K562 (cell line): ENCODE data around the gene CNTN4. TPM values are rescaled to one million over a fixed set of nuclear protein-coding genes. Genes with fewer than 3 reads are reported as not detected.

ENCODE experiments used
- ATAC-seq: fragments of 200-7000 bp; cut with Tn5 transposase; 3 replicates; pipeline ENCODE4 v1.9.1; 2020; ENCODE audit warnings: moderate library complexity
- BruUV-seq: library from RNA; stranded (reverse); fragments of 400-500 nt; replicated peaks from 2 replicates; lab custom pipeline; 2021; lab: Mats Ljungman, UMichigan
- CTCF ChIA-PET: fragments of 300-600 bp; formaldehyde crosslinking; extraction: SDS; loops from one replicate; lab custom pipeline; 2021; ENCODE audit warnings: low intra/inter-chr PET ratio; lab: Yijun Ruan, JAX
- POLR2A ChIA-PET: fragments of 300-600, 350-650 bp; sonication (Branson Sonifier 250); formaldehyde crosslinking; extraction: SDS; loops from one replicate; lab custom pipeline; 2021; ENCODE audit warnings: antibody characterized with exemption, inconsistent platforms; lab: Yijun Ruan, JAX
- DNase-seq, 4 experiments: peaks; one replicate each; pipeline versions ENCODE4 v3.0.0 to v3.0.0-alpha.2; 2011 to 2018; ENCODE audit warnings: low spot score in 3 of 4, mixed read lengths in 3 of 4; ENCODE audit errors: extremely low read depth in 1 of 4
- FAIRE-seq: peaks from 2 replicates; lab custom pipeline; 2011; peaks lifted over from hg19 to GRCh38; lab: Jason Lieb, UNC
- H2AFZ ChIP-seq: 2 replicates; pipeline ENCODE4 v1.6.0; 2011; ENCODE audit warnings: low read depth, low read length, control low read depth, inconsistent platforms
- H3K27ac ChIP-seq: fragments of 200-600 bp; 3 replicates; pipeline ENCODE4 v1.8.0; 2011; ENCODE audit warnings: low read depth, mild to moderate bottlenecking, control low read depth, inconsistent platforms, low read length, moderate library complexity, mixed read lengths; ENCODE audit errors: extremely low read depth
- H3K27me3 ChIP-seq, 2 experiments: fragments of 300-600 bp in 1 of 2; 2 replicates in 1 of 2; 3 replicates in 1 of 2; pipeline versions ENCODE4 v1.6.0 to v1.8.0; 2011; ENCODE audit warnings: inconsistent platforms in 2 of 2, low read length in 2 of 2, mild to moderate bottlenecking in 1 of 2, mixed read lengths in 1 of 2, moderate library complexity in 1 of 2; ENCODE audit not compliant: control insufficient read depth in 2 of 2, insufficient read depth in 2 of 2
- H3K36me3 ChIP-seq: fragments of 300-600 bp; 3 replicates; pipeline ENCODE4 v1.8.0; 2011; ENCODE audit warnings: mild to moderate bottlenecking, low read length, inconsistent platforms; ENCODE audit not compliant: control insufficient read depth, insufficient read depth
- H3K4me1 ChIP-seq, 2 experiments: fragments of 200-600 bp in 1 of 2; replicated peaks in 1 of 2; 2 replicates in 1 of 2; 3 replicates in 1 of 2; pipeline versions ENCODE4 v1.5.1 to v1.8.0; 2011; ENCODE audit warnings: inconsistent platforms in 2 of 2, low read length in 2 of 2, mild to moderate bottlenecking in 1 of 2, mixed read lengths in 1 of 2, moderate library complexity in 1 of 2; ENCODE audit not compliant: control insufficient read depth in 2 of 2, insufficient read depth in 2 of 2
- H3K4me2 ChIP-seq: 2 replicates; pipeline ENCODE4 v1.6.1; 2011; ENCODE audit warnings: low read length, control low read depth, inconsistent platforms, mixed read lengths; ENCODE audit not compliant: insufficient read depth
- H3K4me3 ChIP-seq: fragments of 200-600 bp; sonication (generic), shearing (Covaris generic); 2 replicates; pipeline ENCODE4 v1.5.1; 2016; ENCODE audit warnings: control low read depth, inconsistent platforms
- H3K79me2 ChIP-seq: fragments of 200-600 bp; 3 replicates; pipeline ENCODE4 v1.8.0; 2011; ENCODE audit warnings: low read length, inconsistent platforms; ENCODE audit not compliant: control insufficient read depth, insufficient read depth
- H3K9ac ChIP-seq, 2 experiments: 2 replicates each; pipeline versions ENCODE4 v1.6.0 to v1.6.1; 2011; ENCODE audit warnings: low read depth in 2 of 2, low read length in 2 of 2, control low read depth in 1 of 2, inconsistent platforms in 1 of 2, mild to moderate bottlenecking in 1 of 2, mixed read lengths in 1 of 2; ENCODE audit not compliant: insufficient read depth in 1 of 2
- H3K9me1 ChIP-seq: one replicate; pipeline ENCODE4 v1.6.0; 2011; ENCODE audit warnings: inconsistent platforms, mild to moderate bottlenecking, low read length, moderate library complexity; ENCODE audit not compliant: control insufficient read depth, insufficient read depth
- H3K9me3 ChIP-seq: replicated peaks from 2 replicates; pipeline ENCODE4 v1.5.1; 2011; ENCODE audit warnings: low read depth, low read length, inconsistent platforms; ENCODE audit not compliant: control insufficient read depth, insufficient read depth
- H4K20me1 ChIP-seq: replicated peaks from 2 replicates; pipeline ENCODE4 v1.6.1; 2011; ENCODE audit warnings: low read length, inconsistent platforms, mixed read lengths; ENCODE audit not compliant: control insufficient read depth, insufficient read depth
- CCNT2 ChIP-seq: IDR thresholded peaks from 2 replicates; pipeline ENCODE4 v1.6.1; 2011; ENCODE audit warnings: borderline replicate concordance, low read depth, mild to moderate bottlenecking, moderate library complexity, mixed read lengths, low read length; ENCODE audit not compliant: insufficient read length; ENCODE audit errors: extremely low read depth
- DEAF1 ChIP-seq: fragments of 450-650 bp; formaldehyde crosslinking; IDR thresholded peaks from 2 replicates; pipeline ENCODE4 v1.4.0; 2020; ENCODE audit warnings: mild to moderate bottlenecking, moderate library complexity
- ELK3 ChIP-seq: fragments of 450-650 bp; formaldehyde crosslinking; IDR thresholded peaks from 2 replicates; pipeline ENCODE4 v1.4.0; 2020; ENCODE audit warnings: mild to moderate bottlenecking
- FOXK2 ChIP-seq, 2 experiments: fragments of 450-650 bp; IDR thresholded peaks in 1 of 2; conservative IDR thresholded peaks in 1 of 2; 2 replicates each; pipeline ENCODE4 v1.6.1; 2016; ENCODE audit warnings: low read depth in 2 of 2, mild to moderate bottlenecking in 1 of 2
- GATA2 ChIP-seq: sonication (generic); formaldehyde crosslinking; IDR thresholded peaks from 2 replicates; pipeline ENCODE4 v1.4.0; 2020; ENCODE audit warnings: mild to moderate bottlenecking, missing genetic modification reagents
- HES1 ChIP-seq: fragments of 450-650 bp; IDR thresholded peaks from 2 replicates; pipeline ENCODE4 v1.6.1; 2016; ENCODE audit warnings: low read depth, mild to moderate bottlenecking, moderate library complexity
- HNRNPK ChIP-seq: fragments of 200-400 bp; formaldehyde crosslinking; IDR thresholded peaks from one replicate; pipeline ENCODE4 v1.6.1; 2018; ENCODE audit warnings: mild to moderate bottlenecking, low read depth, low read length; ENCODE audit not compliant: poor library complexity, severe bottlenecking
- HOXB6 ChIP-seq: fragments of 250-450 bp; sonication (Bioruptor Pico); IDR thresholded peaks from 2 replicates; pipeline ENCODE4 v1.5.1; 2022; ENCODE audit warnings: mild to moderate bottlenecking, borderline replicate concordance
- KLF10 ChIP-seq: fragments of 250-450 bp; sonication (Bioruptor Pico); IDR thresholded peaks from 2 replicates; pipeline ENCODE4 v1.6.1; 2021; ENCODE audit warnings: matching md5 sums
- MTA3 ChIP-seq: fragments of 450-650 bp; formaldehyde crosslinking; IDR thresholded peaks from 2 replicates; pipeline ENCODE4 v1.6.1; 2017; ENCODE audit warnings: mild to moderate bottlenecking, borderline replicate concordance
- NR2F6 ChIP-seq: fragments of 450-650 bp; formaldehyde crosslinking; IDR thresholded peaks from 2 replicates; pipeline ENCODE4 v1.4.0; 2020; ENCODE audit warnings: mild to moderate bottlenecking
- OTX1 ChIP-seq: fragments of 450-650 bp; formaldehyde crosslinking; IDR thresholded peaks from 2 replicates; pipeline ENCODE4 v1.4.0; 2022; ENCODE audit warnings: mild to moderate bottlenecking
- PHB ChIP-seq: fragments of 250-450 bp; sonication (Bioruptor Pico); IDR thresholded peaks from 2 replicates; pipeline ENCODE4 v1.5.0; 2021
- SOX6 ChIP-seq: fragments of 450-650 bp; IDR thresholded peaks from 2 replicates; pipeline ENCODE4 v1.6.1; 2014; ENCODE audit warnings: mild to moderate bottlenecking
- in situ Hi-C: fragments of 300-500 bp; cut with MboI; formaldehyde crosslinking; loops from 4 replicates; pipeline ENCODE4 v1.15.0; 2018; ENCODE audit warnings: inconsistent platforms, mixed read lengths
- intact Hi-C: fragments of 100-400 bp; cut with micrococcal nuclease; formaldehyde crosslinking; loops from 2 replicates; pipeline ENCODE4 v1.14.2; 2022
- polyA plus RNA-seq, 8 experiments: library from polyadenylated mRNA; depleted of rRNA in 4 of 8; stranded (reverse) in 5 of 8; unstranded in 3 of 8; fragments of >200 nt; fragmentation: Nextera tagmentation in 2 of 8; fragmentation: Illumina TruSeq in 1 of 8; extraction: Ambion mirVana in 2 of 8; extraction: Trizol in 1 of 8; gene quantifications; 2 replicates each; pipeline versions ENCODE4 v1.2.1 to v1.2.3, GENCODE V29; 2011 to 2014; ENCODE audit warnings: inconsistent platforms in 1 of 8, missing spikeins in 1 of 8
- total RNA-seq, 7 experiments: library from RNA; depleted of rRNA in 6 of 7; stranded (reverse); fragments of >200 nt in 6 of 7; fragmentation: Illumina TruSeq in 2 of 7; extraction: Trizol in 2 of 7; gene quantifications; 2 replicates each; pipeline versions ENCODE4 v1.2.1 to v1.2.3, GENCODE V29; 2011 to 2021; ENCODE audit warnings: low replicate concordance in 1 of 7

The CNTN4 gene
- total and polyA plus RNA-seq, 9 of the 15 experiments (the other 6 are each of a cell fraction or from before 2014, with no cell fraction given) = not detected

- intact Hi-C loops (no loop called here), in situ Hi-C loops (no loop called here)
- ChIA-PET POLR2A (no interaction called here), CTCF (no interaction called here)
- TF ChIP-seq DEAF1 (CRISPR knock-in tag) (no peak), GATA2 (CRISPR knock-in tag) (no peak), OTX1 (CRISPR knock-in tag) (no peak), KLF10 (CRISPR knock-in tag) (no peak), HES1 (no peak), SOX6 (no peak), PHB (no peak), HNRNPK (no peak), NR2F6 (no peak), MTA3 (no peak), FOXK2 (conservative IDR thresholded peaks at IDR 0.05 in 1 of 2, IDR thresholded peaks at IDR 0.05 in 1 of 2; ENCODE audit: low read depth in 2 of 2) (no peak), HOXB6 (CRISPR knock-in tag) (no peak), ELK3 (CRISPR knock-in tag) (no peak), CCNT2 (no peak)
- FAIRE-seq (no peak), ATAC-seq (no peak), DNase-seq (no peak)
- Histone ChIP-seq H3K79me2 (no peaks in the 10 kb centered on the region), H3K4me3 (no peak overlapping the region), H3K9me3 (no peaks in the 10 kb centered on the region; the same call in 1 of the 2 replicates), H3K4me1 (no peaks in the 10 kb centered on the region), H3K4me2 (no peak overlapping the region), H3K9ac (no peak overlapping the region), H3K9me1 (no peaks in the 10 kb centered on the region), H3K27ac (no peak overlapping the region), H3K36me3 (no peaks in the 10 kb centered on the region), H3K27me3 (no peaks in the 10 kb centered on the region), H4K20me1 (no peaks in the 10 kb centered on the region), H2AFZ (no peak overlapping the region)
- no TSS peak for BruUV-seq
These were observed 271.7 kb downstream of the CNTN4 start for GRCh38 chr3:2370317-2370716.
